Activated naive CD4-positive, alpha-beta T cell treated with anti-CD3 and anti-CD28 coated beads, Interleukin-2, amount 10 ng/mL, durations not matched to agents 7 days and 5 days (primary cell): Measurements from ENCODE around the gene SEMA4B.
A peak's percentile ranks its signal among the peaks of the same experiment; 100 is the strongest.
"Not testable (repeated sequence)": the region's sequence is repeated elsewhere in the genome, so short reads cannot be mapped to it uniquely, and the experiment has no call there.

ENCODE experiments used
- CTCF ChIA-PET: fragments of 350-600 bp; sonication (Branson Sonifier 250); formaldehyde crosslinking; loops from one replicate; lab custom pipeline; 2021; ENCODE audit warnings: antibody characterized with exemption; lab: Charles Lee
- DNase-seq: peaks from one replicate; pipeline ENCODE4 v3.0.0-alpha.2; 2020
- H3K27ac Mint-ChIP-seq: one replicate; pipeline ENCODE4 v1.8.0; 2021; ENCODE audit warnings: mild to moderate bottlenecking, moderate library complexity, mixed read lengths
- H3K27me3 Mint-ChIP-seq: one replicate; pipeline ENCODE4 v1.8.0; 2021; ENCODE audit warnings: mild to moderate bottlenecking, mixed read lengths
- H3K36me3 Mint-ChIP-seq: one replicate; pipeline ENCODE4 v1.8.0; 2021; ENCODE audit warnings: mixed read lengths
- H3K4me1 Mint-ChIP-seq: one replicate; pipeline ENCODE4 v1.8.0; 2021; ENCODE audit warnings: mixed read lengths
- H3K4me3 Mint-ChIP-seq: one replicate; pipeline ENCODE4 v1.8.0; 2021; ENCODE audit warnings: mild to moderate bottlenecking, moderate library complexity, mixed read lengths
- H3K9me3 Mint-ChIP-seq: one replicate; pipeline ENCODE4 v1.8.0; 2021; ENCODE audit warnings: mixed read lengths

Gene SEMA4B

DNA sequence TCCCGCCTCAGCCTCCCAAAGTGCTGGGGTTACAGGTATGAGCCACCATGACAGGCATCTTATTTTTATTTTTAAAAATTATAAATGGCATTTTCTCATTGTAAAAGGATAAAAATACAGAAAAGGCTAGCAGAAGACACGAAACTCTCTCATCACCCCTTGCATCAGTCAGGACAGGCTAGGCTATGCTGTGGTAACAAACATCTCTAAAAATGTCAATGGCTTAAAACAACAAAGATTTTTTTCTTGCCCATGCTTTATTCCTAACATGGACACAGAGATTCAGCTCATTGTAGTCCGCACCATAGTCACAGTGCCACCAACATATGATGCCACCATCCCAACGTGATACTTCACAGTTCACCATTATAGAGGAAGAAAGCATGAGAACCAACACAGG is 34.0 kb upstream of the SEMA4B start:
- Mint-ChIP-seq H3K4me3 (no peak overlapping the region), H3K36me3 (no peaks in the 10 kb centered on the region), H3K4me1 (peaks cover 5% of the 10 kb centered on the region), H3K27ac (no peak overlapping the region), H3K9me3 (no peaks in the 10 kb centered on the region), H3K27me3 (peaks cover 30% of the 10 kb centered on the region)
- DNase-seq, result no peak
- CTCF ChIA-PET, result interaction anchor here (1.5 to 1.9 kb wide), 2 partner anchors 24 to 52 kb away, joined by 4 to 8 read pairs; no protein-coding TSS in a partner anchor

DNA sequence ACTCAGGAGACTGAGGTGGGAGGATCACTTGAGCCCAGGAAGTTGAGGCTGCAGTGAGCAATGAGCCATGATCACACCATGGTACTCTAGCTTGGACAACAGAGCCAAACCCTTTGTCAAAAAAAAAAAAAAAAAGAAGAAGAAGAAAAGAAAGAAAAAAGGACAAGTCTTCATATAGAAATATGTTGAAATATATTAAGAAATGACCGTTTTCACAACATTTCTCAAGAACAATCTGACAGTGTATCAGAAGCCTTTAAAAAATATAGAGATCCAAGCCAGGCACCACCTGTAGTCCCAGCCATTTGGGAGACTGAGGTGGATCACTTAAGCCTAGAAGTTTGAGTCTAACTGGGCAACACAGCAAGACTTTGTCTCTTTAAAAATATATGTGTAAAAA is 29.5 kb upstream of the SEMA4B start:
- Mint-ChIP-seq H3K9me3 (no peaks in the 10 kb centered on the region), H3K4me3 (no peak overlapping the region), H3K4me1 (peaks cover 5% of the 10 kb centered on the region), H3K27ac (no peak overlapping the region), H3K36me3 (no peaks in the 10 kb centered on the region), H3K27me3 (peaks cover 12% of the 10 kb centered on the region)
- DNase-seq, result no peak
- CTCF ChIA-PET, result no interaction called here

DNA sequence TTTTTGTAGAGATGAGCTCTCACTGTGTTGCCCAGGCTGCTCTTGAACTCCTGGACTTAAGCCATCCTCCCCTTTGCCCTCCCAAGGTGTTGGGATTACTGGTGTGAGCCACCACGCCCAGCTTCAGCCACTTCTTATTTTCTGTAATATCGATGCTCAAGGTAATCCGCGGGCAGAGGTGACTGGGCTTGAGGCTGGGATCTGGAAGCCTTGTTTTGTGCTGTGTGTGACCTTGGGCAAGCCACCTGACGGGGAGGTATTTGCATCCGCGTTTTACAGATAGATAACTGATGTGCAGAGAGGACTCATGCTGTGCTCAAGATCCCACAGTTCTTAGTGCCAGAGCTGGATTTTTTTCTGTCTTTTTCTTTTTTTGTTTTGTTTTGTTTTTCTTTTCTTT is 27.8 kb upstream of the SEMA4B start:
- H3K27me3 Mint-ChIP-seq, result peaks cover 21% of the 10 kb centered on the region
- no peak for DNase-seq
- no peaks in the 10 kb centered on the region for H3K9me3 Mint-ChIP-seq
- no peak overlapping the region for H3K27ac Mint-ChIP-seq
- peaks cover 6% of the 10 kb centered on the region for H3K4me1 Mint-ChIP-seq
- CTCF ChIA-PET, result interaction anchor here (0.7 kb wide), 1 partner anchor 18 kb away, joined by 3 read pairs; no protein-coding TSS in a partner anchor
- H3K4me3 Mint-ChIP-seq, result no peak overlapping the region
- no peaks in the 10 kb centered on the region for H3K36me3 Mint-ChIP-seq

DNA sequence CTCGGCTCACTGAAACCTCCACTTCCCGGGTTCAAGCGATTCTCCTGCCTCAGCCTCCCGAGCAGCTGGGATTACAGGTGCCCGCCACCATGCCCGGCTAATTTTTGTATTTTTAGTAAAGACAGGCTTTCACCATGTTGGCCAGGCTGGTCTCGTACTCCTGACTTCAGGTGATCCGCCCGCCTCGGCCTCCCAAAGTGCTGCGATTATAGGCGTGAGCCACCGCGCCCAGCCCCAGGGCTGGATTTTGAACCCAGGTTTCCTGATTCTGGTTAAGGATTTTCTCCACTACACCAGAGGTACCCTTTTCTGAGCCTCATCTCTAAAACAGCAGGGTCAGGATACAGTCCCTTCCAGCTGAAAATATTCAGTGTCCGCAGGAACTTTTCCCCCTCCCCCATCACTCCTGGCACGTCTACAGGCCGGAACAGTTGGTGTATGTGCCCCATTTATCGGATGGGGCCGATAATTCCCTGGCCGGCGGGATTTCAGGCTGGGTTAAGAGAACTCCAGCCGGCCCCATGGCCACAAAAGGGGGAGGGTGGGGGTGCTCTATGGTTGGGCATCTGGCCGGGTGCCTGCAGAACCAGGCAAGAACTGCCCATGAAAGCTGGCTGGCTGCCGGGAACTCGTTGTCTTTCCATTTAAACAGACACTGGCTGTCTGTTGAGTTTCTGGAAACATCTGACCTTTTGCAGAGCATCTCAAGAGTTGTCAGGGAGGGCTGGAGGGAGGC is 26.8 kb upstream of the SEMA4B start:
- Mint-ChIP-seq H3K9me3 (no peaks in the 10 kb centered on the region), H3K27ac (no peak overlapping the region), H3K4me3 (no peak overlapping the region), H3K4me1 (peaks cover 14% of the 10 kb centered on the region), H3K27me3 (peaks cover 31% of the 10 kb centered on the region), H3K36me3 (no peaks in the 10 kb centered on the region)
- CTCF ChIA-PET, result no interaction called here
- DNase-seq, result no peak

DNA sequence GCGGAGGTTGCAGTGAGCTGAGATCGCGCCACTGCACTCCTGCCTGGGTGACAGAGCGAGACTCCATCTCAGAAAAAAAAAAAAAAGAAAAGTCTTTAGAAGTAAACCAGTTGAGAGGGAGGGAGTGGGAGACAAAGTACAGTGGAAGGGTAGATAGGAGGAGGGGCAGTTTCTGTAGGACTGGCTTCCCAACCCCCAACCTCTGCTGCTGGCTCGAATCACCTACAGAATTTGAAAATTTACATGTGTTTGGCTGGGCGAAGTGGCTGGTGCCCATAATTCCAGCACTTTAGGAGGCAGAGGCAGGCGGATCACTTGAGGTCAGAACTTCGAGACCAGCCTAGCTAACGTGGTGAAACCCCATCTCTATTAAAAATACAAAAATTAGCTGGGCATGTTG is 24.1 kb upstream of the SEMA4B start:
- H3K36me3 Mint-ChIP-seq, result no peaks in the 10 kb centered on the region
- CTCF ChIA-PET, result interaction anchor here (0.6 to 0.7 kb wide), 2 partner anchors 26 to 111 kb away, joined by 3 read pairs; no protein-coding TSS in a partner anchor
- no peak overlapping the region for H3K27ac Mint-ChIP-seq
- no peaks in the 10 kb centered on the region for H3K9me3 Mint-ChIP-seq
- peaks cover 34% of the 10 kb centered on the region for H3K27me3 Mint-ChIP-seq
- peaks cover 14% of the 10 kb centered on the region for H3K4me1 Mint-ChIP-seq
- no peak for DNase-seq
- H3K4me3 Mint-ChIP-seq, result no peak overlapping the region

DNA sequence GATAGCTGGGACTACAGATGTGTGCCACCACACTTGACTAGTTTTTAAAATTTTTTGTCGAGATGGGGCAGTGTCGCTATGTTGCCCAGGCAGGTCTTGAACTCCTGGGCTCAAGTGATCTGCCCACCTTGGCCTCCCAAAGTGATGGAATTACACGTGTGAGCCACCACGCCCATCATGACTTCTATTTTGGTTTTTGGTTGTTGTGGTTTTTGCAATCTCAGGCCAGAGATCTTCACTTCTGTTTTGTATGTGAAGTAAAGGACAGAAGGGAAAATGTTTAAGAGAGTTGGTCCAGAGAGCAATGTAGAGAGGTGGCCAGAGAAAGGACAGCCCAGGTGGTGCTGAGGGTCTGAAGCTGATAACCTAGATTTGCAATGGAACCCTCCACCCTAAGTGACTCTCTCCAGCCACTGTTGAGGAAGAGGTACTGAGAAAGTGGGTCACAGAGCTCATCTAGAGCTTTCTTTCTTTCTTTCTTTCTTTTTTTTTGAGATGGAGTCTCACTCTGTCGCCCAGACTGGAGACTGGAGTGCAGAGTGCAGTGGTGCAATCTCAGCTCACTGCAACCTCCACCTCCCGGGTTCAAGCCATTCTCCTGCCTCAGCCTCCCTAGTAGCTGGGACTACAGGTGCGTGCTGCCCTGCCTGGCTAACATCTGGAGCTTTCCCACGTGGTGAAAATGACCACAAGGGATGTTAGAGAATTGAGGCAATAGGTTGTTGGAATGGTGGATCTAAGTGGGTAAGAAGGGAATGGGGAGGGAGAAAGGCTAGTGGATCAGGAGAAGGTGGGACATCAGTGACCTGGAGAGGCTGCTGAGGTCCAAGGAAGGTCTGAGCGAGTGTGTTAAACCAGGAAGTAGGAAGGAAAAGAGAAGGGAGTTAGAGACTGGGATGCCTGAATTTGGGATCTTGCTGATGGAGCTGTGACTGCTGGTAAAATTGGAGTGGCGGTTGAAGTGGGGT is 22.4 kb upstream of the SEMA4B start:
- H3K9me3 Mint-ChIP-seq, result no peaks in the 10 kb centered on the region
- H3K36me3 Mint-ChIP-seq, result no peaks in the 10 kb centered on the region
- H3K27ac Mint-ChIP-seq, result no peak overlapping the region
- peaks cover 35% of the 10 kb centered on the region for H3K27me3 Mint-ChIP-seq
- no peak for DNase-seq
- CTCF ChIA-PET, result interaction anchor here (1.4 kb wide), 1 partner anchor 36 kb away, joined by 3 read pairs; no protein-coding TSS in a partner anchor
- no peak overlapping the region for H3K4me3 Mint-ChIP-seq
- peaks cover 15% of the 10 kb centered on the region for H3K4me1 Mint-ChIP-seq

DNA sequence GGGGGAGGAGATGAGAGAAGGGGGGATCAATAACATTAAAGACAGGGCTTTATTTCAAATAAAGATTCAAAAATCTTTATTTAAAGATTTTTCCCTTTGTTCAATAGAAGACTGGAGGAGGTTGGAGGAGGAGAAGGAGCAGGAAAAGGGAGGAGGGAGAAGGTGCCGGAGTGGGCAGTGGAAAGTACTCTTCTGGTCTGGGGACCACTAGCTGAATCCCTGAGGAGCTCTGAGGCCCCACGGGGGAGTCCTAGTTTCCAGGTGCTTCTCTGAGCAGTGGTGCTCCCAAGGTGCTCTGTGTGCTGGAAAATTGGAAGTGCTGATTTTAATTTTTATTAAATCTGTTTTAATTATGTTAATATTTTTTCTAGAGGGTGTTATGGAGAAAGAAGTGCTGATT is 19.4 kb upstream of the SEMA4B start:
- CTCF ChIA-PET, result no interaction called here

DNA sequence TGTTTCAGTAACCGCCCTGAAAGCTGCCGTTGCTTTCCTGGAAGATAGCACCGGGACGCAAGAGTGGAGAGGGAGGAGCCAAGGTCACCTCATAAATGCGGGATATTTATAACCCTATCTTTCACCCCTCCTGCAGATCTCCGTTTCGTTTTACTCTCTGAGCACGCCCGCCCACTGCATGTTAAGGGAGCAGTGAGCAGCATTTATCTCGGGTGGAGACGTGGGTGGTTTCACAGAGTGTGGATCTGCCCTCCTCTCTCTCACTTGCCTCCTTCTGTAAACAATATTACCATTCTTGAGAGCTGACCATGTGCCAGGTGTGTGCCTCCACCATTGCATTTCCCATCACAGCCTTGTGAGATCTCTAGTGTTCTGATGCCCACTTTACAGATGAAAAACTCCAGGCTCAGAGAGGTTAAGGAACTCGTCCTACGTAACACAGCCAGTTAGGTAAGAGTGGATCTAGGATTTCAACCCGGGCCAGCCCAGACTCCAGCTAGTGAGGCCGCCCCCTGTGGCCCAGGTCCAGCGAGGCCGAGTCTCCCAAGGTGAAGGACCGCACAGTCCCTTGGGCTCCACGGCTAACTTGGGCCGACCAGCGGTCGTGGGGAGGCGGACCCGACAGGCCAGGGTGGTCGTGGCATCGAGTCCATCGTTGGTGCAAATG is 16.9 kb upstream of the SEMA4B start:
- DNase-seq, result peak; percentile 28
- Mint-ChIP-seq H3K9me3 (no peaks in the 10 kb centered on the region), H3K27ac (peak overlapping the region; percentile 50), H3K36me3 (peaks cover 1% of the 10 kb centered on the region), H3K27me3 (peaks cover 22% of the 10 kb centered on the region), H3K4me3 (peak overlapping the region; percentile 70), H3K4me1 (peaks cover 33% of the 10 kb centered on the region)
- CTCF ChIA-PET, result interaction anchor here (0.6 kb wide), 1 partner anchor 33 kb away, joined by 3 read pairs; no protein-coding TSS in a partner anchor

More for the DNA sequence above, 19.4 kb upstream of the SEMA4B start:
- H3K36me3 Mint-ChIP-seq, result peaks cover 1% of the 10 kb centered on the region
- no peak overlapping the region for H3K4me3 Mint-ChIP-seq
- peaks cover 39% of the 10 kb centered on the region for H3K27me3 Mint-ChIP-seq
- no peak overlapping the region for H3K27ac Mint-ChIP-seq
- no peaks in the 10 kb centered on the region for H3K9me3 Mint-ChIP-seq
- DNase-seq, result no peak
- peaks cover 33% of the 10 kb centered on the region for H3K4me1 Mint-ChIP-seq

DNA sequence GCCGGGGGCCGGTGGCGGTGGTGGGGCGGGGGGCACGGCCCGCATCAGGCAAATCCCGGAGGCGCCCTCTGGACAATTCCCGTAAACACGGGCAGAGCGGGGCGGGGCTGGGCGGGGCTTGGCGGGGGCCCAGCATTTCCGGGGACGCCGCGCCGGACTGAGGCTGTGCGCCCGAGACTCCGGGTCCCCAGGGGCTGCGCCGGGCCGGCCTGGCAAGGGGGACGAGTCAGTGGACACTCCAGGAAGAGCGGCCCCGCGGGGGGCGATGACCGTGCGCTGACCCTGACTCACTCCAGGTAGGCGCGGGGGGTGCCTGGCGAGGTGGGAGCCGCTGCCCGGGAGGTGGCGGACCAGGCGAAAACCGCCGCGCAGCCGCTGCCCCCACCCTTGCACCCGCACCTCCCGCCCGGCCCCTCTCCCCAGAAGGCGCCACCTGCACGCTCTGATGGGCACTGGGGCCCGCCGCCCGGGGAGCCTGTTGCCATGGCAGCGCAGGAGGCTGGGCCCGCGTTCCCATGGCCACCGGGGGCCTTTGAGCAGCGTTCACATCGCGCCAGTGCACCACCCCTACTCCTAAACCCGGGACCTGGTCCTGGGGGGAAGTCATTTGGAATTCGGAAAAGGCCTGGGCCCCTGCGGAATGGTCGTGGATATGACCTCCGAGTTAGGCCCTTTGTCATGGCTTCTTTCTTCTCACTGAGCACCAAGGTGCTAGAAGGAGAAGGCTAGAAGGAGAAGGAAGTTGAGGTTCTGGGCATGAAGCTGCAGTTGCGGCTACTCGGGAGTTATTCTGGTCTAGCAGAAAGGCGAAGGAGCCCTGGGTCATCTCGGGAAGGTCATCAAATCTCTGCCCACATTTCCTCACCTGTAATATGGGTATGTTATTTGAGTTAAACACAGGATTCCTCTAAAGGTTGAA is 16.1 kb upstream of the SEMA4B start:
- DNase-seq, result peak; percentile 79
- Mint-ChIP-seq H3K9me3 (no peaks in the 10 kb centered on the region), H3K27ac (no peak overlapping the region), H3K36me3 (peaks cover 1% of the 10 kb centered on the region), H3K27me3 (peaks cover 17% of the 10 kb centered on the region), H3K4me3 (peak overlapping the region; percentile 80), H3K4me1 (peaks cover 32% of the 10 kb centered on the region)
- CTCF ChIA-PET, result no interaction called here

DNA sequence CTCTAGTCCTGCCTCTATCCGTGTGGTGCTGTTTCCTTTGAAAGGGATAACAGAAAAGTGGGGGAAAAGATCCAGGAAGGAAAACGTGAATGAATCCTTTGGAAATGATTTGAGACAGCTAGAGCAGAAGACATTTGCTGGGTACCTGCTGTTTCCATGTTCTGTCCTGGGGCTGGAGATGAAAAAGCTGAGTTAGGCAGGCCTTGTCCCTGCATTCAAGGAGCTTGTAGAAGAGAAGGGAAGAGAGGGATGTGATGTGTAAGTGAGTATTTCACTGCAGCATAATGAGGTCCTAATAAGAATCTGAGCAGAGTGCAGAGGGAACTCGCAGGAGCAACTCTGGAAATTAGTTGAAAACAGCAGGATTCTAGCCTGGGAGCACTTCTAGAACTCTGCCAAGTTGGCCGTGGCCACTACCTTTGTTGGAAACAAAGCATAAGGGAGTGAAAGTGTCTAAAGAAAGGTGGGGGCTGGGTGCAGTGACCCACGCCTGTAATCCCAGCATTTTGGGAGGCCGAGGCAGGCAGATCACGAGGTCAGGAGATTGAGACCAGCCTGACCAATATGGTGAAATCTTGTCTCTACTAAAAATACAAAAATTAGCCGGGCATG is 13.8 kb upstream of the SEMA4B start:
- Mint-ChIP-seq H3K9me3 (no peaks in the 10 kb centered on the region), H3K4me3 (no peak overlapping the region), H3K27ac (no peak overlapping the region), H3K4me1 (peaks cover 53% of the 10 kb centered on the region), H3K27me3 (peaks cover 9% of the 10 kb centered on the region), H3K36me3 (peaks cover 1% of the 10 kb centered on the region)
- CTCF ChIA-PET, result no interaction called here
- no peak for DNase-seq

DNA sequence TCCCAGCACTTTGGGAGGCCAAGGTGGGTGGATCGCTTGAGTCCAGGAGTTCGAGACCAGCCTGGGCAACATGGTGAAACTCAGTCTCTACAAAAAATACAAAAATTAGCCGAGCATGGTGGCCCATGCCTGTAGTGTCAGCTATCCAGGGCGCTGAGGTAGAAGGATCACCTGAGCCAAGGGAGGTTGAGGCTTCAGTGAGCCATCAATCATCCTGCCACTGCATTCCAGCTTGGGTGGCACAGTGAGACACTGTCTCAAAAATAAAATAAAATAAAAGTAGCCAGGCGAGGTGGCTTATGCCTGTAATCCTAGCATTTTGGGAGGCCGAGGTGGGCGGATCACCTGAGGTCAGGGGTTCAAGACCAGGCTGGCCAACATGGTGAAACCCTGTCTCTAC is 13.1 kb upstream of the SEMA4B start:
- H3K27me3 Mint-ChIP-seq, H3K9me3 Mint-ChIP-seq, CTCF ChIA-PET, DNase-seq, H3K4me3 Mint-ChIP-seq, H3K36me3 Mint-ChIP-seq, H3K27ac Mint-ChIP-seq: not testable (repeated sequence)
- peaks cover 60% of the 10 kb centered on the region for H3K4me1 Mint-ChIP-seq

DNA sequence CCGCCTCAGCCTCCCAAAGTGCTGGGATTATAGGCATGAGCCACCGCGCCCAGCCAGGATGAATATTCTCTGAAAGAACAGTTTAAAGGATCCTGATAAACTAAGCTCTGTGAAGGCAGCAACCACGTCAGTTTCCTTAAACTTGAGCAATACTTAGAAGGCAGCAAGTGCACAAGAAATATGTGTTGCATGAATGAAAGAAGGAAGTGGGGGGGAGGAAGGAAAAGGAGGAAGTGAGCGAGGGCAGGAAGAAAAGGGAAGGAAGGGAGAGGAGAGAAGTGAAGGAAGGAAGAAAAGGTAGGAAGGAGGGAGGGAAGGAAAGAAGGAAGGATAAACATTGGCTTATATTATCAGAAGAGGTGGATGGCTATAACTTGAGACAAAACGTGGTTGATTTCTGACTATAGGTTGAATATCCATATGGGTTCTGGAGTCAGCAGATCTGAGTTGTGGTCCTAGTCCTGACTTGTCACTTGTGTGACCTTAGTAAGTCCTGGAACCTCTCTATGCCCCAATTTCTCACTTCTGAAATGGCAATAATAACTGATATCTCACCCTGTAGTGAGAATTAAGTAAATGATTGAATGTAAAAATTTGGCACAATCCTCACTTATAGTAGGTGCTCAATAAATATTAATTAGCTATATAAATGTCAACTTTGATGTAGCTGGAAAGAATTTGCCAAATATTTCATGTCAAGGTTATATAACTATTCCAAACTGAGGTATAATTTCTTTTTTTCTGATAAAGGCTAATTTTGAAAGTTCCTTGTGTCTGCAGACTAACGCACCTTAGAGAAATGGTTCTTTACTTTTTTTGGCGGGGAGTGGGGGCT is 12.0 kb upstream of the SEMA4B start:
- CTCF ChIA-PET, result interaction anchor here (1.0 kb wide), 1 partner anchor 33 kb away, joined by 5 read pairs; no protein-coding TSS in a partner anchor
- Mint-ChIP-seq H3K27ac (peak overlapping the region; percentile 34), H3K4me3 (no peak overlapping the region), H3K9me3 (peaks cover 2% of the 10 kb centered on the region), H3K36me3 (peaks cover 5% of the 10 kb centered on the region), H3K27me3 (peaks cover 8% of the 10 kb centered on the region), H3K4me1 (peaks cover 62% of the 10 kb centered on the region)
- no peak for DNase-seq
